GM12878 (cell line): ENCODE measurements around the gene DES. TPM values are rescaled to one million over a fixed set of nuclear protein-coding genes. Genes with fewer than 3 reads are reported as not detected.

ENCODE experiments used
- ATAC-seq: fragments of 200-7000 bp; cut with Tn5 transposase; 3 replicates; pipeline ENCODE4 v1.9.1; 2020; ENCODE audit warnings: mild to moderate bottlenecking, moderate library complexity
- BruUV-seq: library from RNA; stranded (reverse); fragments of 400-500 nt; replicated peaks from 2 replicates; lab custom pipeline; 2021; lab: Mats Ljungman, UMichigan
- CTCF ChIA-PET: fragments of 300-600 bp; sonication (Branson Sonifier 250); formaldehyde crosslinking; extraction: SDS; loops from one replicate; lab custom pipeline; 2021; ENCODE audit warnings: inconsistent platforms; lab: Yijun Ruan, JAX
- POLR2A ChIA-PET: fragments of 350-600 bp; formaldehyde crosslinking; extraction: SDS; loops from one replicate; lab custom pipeline; 2021; ENCODE audit warnings: inconsistent platforms; lab: Charles Lee
- RAD21 ChIA-PET: fragments of 300-600 bp; sonication (Branson Sonifier 250); formaldehyde crosslinking; loops from one replicate; lab custom pipeline; 2023; ENCODE audit warnings: antibody characterized with exemption; ENCODE audit not compliant: unreplicated experiment; lab: Charles Lee
- SMC1A ChIA-PET: fragments of 300-600 bp; sonication (Branson Sonifier 250); formaldehyde crosslinking; loops from one replicate; lab custom pipeline; 2023; ENCODE audit not compliant: unreplicated experiment, uncharacterized antibody; lab: Charles Lee
- DNase-seq: peaks from one replicate; pipeline ENCODE4 v3.0.0-alpha.2; 2011; ENCODE audit warnings: low read depth, low spot score
- FAIRE-seq: peaks from 3 replicates; lab custom pipeline; 2011; peaks lifted over from hg19 to GRCh38; lab: Jason Lieb, UNC
- H2AFZ ChIP-seq: 2 replicates; pipeline ENCODE4 v1.6.0; 2011; ENCODE audit warnings: low read depth, low read length, control low read depth; ENCODE audit not compliant: control insufficient read depth
- H3K27ac ChIP-seq: 2 replicates; pipeline ENCODE4 v1.5.1; 2011; ENCODE audit warnings: control low read depth; ENCODE audit not compliant: control insufficient read depth, insufficient read depth
- H3K27me3 ChIP-seq, 2 experiments: replicated peaks in 1 of 2; 2 replicates each; pipeline versions ENCODE4 v1.6.0 to v1.6.1; 2011; ENCODE audit warnings: low read length in 1 of 2; ENCODE audit not compliant: control insufficient read depth in 2 of 2, insufficient read depth in 2 of 2
- H3K36me3 ChIP-seq, 2 experiments: 2 replicates each; pipeline ENCODE4 v1.5.1; 2011; ENCODE audit warnings: low read length in 1 of 2; ENCODE audit not compliant: control insufficient read depth in 2 of 2, insufficient read depth in 2 of 2
- H3K4me1 ChIP-seq: 2 replicates; pipeline ENCODE4 v1.6.1; 2011; ENCODE audit warnings: mild to moderate bottlenecking, low read length, moderate library complexity, mixed read lengths; ENCODE audit not compliant: control insufficient read depth, insufficient read depth
- H3K4me2 ChIP-seq: 2 replicates; pipeline ENCODE4 v1.6.0; 2011; ENCODE audit warnings: control low read depth; ENCODE audit not compliant: control insufficient read depth, insufficient read depth
- H3K4me3 ChIP-seq: fragments of 200-600 bp; sonication (generic); 2 replicates; pipeline ENCODE4 v1.5.1; 2016
- H3K79me2 ChIP-seq: 2 replicates; pipeline ENCODE4 v1.6.0; 2011; ENCODE audit warnings: low read length; ENCODE audit not compliant: control insufficient read depth, insufficient read depth
- H3K9ac ChIP-seq: 2 replicates; pipeline ENCODE4 v1.8.0; 2011; ENCODE audit warnings: low read length, control low read depth, mixed read lengths; ENCODE audit not compliant: control insufficient read depth, insufficient read depth
- H3K9me3 ChIP-seq: replicated peaks from 3 replicates; pipeline ENCODE4 v1.5.1; 2011; ENCODE audit warnings: mild to moderate bottlenecking, low read length; ENCODE audit not compliant: control insufficient read depth, insufficient read depth
- H4K20me1 ChIP-seq: 2 replicates; pipeline ENCODE4 v1.6.0; 2011; ENCODE audit not compliant: control insufficient read depth, insufficient read depth
- E2F4 ChIP-seq: IDR thresholded peaks from 2 replicates; pipeline ENCODE4 v1.6.1; 2012; ENCODE audit warnings: low read depth, low read length, improper control_type of control experiment
- KLF5 ChIP-seq: fragments of 450-650 bp; IDR thresholded peaks from 2 replicates; pipeline ENCODE4 v1.6.1; 2014; ENCODE audit warnings: mild to moderate bottlenecking; ENCODE audit not compliant: partially characterized antibody
- MTA3 ChIP-seq: IDR thresholded peaks from 2 replicates; pipeline ENCODE4 v1.6.1; 2012; ENCODE audit warnings: low read length, inconsistent platforms, borderline replicate concordance
- POLR2A ChIP-seq: IDR thresholded peaks from 2 replicates; pipeline ENCODE4 v1.6.1; 2011; ENCODE audit warnings: low read depth, mild to moderate bottlenecking, low read length
- POU2F2 ChIP-seq: IDR thresholded peaks from 3 replicates; pipeline ENCODE4 v1.6.1; 2011; ENCODE audit warnings: low read depth, mild to moderate bottlenecking, low read length, borderline replicate concordance
- RAD21 ChIP-seq: IDR thresholded peaks from 2 replicates; pipeline ENCODE4 v1.6.1; 2011; ENCODE audit warnings: mild to moderate bottlenecking, low read depth, low read length, moderate library complexity; ENCODE audit not compliant: insufficient read depth
- SIN3A ChIP-seq: IDR thresholded peaks from 2 replicates; pipeline ENCODE4 v1.6.1; 2012; ENCODE audit warnings: low read depth, low read length, improper control_type of control experiment
- TCF12 ChIP-seq: IDR thresholded peaks from 2 replicates; pipeline ENCODE4 v1.6.1; 2011; ENCODE audit warnings: low read depth, mild to moderate bottlenecking, low read length
- WRNIP1 ChIP-seq: IDR thresholded peaks from 2 replicates; pipeline ENCODE4 v1.6.1; 2011; ENCODE audit warnings: low read depth, low read length, improper control_type of control experiment, borderline replicate concordance
- ZSCAN29 ChIP-seq: fragments of 450-650 bp; IDR thresholded peaks from 2 replicates; pipeline ENCODE4 v1.6.1; 2017; ENCODE audit warnings: mild to moderate bottlenecking, moderate library complexity
- WGBS: methylation state at CpG from one replicate; pipeline ENCODE4 v1.1.6; 2016; ENCODE audit warnings: low lambda C conversion rate; ENCODE audit not compliant: insufficient replicate concordance, insufficient coverage; ENCODE audit errors: missing lambda C conversion rate; 5-methylcytosine and 5-hydroxymethylcytosine counted together
- in situ Hi-C: fragments of 300-500 bp; cut with MboI; formaldehyde crosslinking; loops from 9 replicates; pipeline ENCODE4 v1.14.3; 2018; ENCODE audit warnings: mixed read lengths
- intact Hi-C: fragments of 100-400 bp; cut with micrococcal nuclease; formaldehyde crosslinking; loops from one replicate; pipeline ENCODE4 v1.14.2; 2022; ENCODE audit not compliant: unreplicated experiment
- polyA plus RNA-seq, 11 experiments: library from polyadenylated mRNA; depleted of rRNA in 4 of 11; unstranded in 6 of 11; stranded (reverse) in 5 of 11; fragments of >200 nt; fragmentation: Nextera tagmentation in 4 of 11; fragmentation: Illumina TruSeq in 1 of 11; extraction: Ambion mirVana in 4 of 11; extraction: Trizol in 1 of 11; gene quantifications; 1 replicate in 1 of 11; 2 replicates in 10 of 11; pipeline versions ENCODE4 v1.2.1 to v1.2.3, GENCODE V29; 2011 to 2016; ENCODE audit warnings: inconsistent platforms in 2 of 11, missing spikeins in 2 of 11, low read depth in 1 of 11
- total RNA-seq, 4 experiments: library from RNA; depleted of rRNA in 3 of 4; stranded (reverse); fragments of >200 nt in 3 of 4; fragmentation: Illumina TruSeq in 1 of 4; extraction: Trizol in 1 of 4; gene quantifications; 2 replicates each; pipeline versions ENCODE4 v1.2.1 to v1.2.3, GENCODE V29; 2013 to 2021
- TF ChIP-seq, protein P1 (sequence below): fragments of 450-650 bp; formaldehyde crosslinking; IDR thresholded peaks from 2 replicates; pipeline ENCODE4 v1.4.0; 2020; ENCODE audit warnings: mild to moderate bottlenecking, moderate library complexity
- TF ChIP-seq, protein P2 (sequence below): fragments of 450-650 bp; IDR thresholded peaks from 2 replicates; pipeline ENCODE4 v1.6.1; 2016; ENCODE audit warnings: mild to moderate bottlenecking
- TF ChIP-seq, protein P3 (sequence below): fragments of 450-650 bp; IDR thresholded peaks from 2 replicates; pipeline ENCODE4 v1.6.1; 2014; ENCODE audit warnings: mild to moderate bottlenecking

DES gene
- total and polyA plus RNA-seq, 10 of the 15 experiments (the other 5 are each of a cell fraction or from before 2014, with no cell fraction given) = 0.80 TPM; not detected in 9

GRCh38 chr2:219368690-219369191 lies 49.4 kb upstream of the DES start:
- RAD21 ChIA-PET = no interaction called here
- FAIRE-seq (peak; percentile 7), ATAC-seq (no peak), DNase-seq (no peak)
- no TSS peak for BruUV-seq
- Histone ChIP-seq H3K9me3 (no peaks in the 10 kb centered on the region), H3K36me3 (no peaks in the 10 kb centered on the region; a peak in 1 of 4 replicates), H3K9ac (no peak overlapping the region), H3K79me2 (no peaks in the 10 kb centered on the region), H3K4me2 (no peak overlapping the region), H2AFZ (no peak overlapping the region), H3K27ac (no peak overlapping the region), H3K27me3 (no peaks in the 10 kb centered on the region), H3K4me3 (no peak overlapping the region), H3K4me1 (no peaks in the 10 kb centered on the region), H4K20me1 (no peaks in the 10 kb centered on the region)
- SMC1A ChIA-PET = no interaction called here
- 98% methylated on average over 3 of the region's 3 CpGs for WGBS
- TF ChIP-seq WRNIP1 (no peak), POLR2A (no peak), E2F4 (no peak), ZSCAN29 (no peak), TCF12 (no peak), MTA3 (no peak), POU2F2 (no peak), KLF5 (no peak), SIN3A (no peak), RAD21 (no peak)
- TF ChIP-seq, protein P1, sequence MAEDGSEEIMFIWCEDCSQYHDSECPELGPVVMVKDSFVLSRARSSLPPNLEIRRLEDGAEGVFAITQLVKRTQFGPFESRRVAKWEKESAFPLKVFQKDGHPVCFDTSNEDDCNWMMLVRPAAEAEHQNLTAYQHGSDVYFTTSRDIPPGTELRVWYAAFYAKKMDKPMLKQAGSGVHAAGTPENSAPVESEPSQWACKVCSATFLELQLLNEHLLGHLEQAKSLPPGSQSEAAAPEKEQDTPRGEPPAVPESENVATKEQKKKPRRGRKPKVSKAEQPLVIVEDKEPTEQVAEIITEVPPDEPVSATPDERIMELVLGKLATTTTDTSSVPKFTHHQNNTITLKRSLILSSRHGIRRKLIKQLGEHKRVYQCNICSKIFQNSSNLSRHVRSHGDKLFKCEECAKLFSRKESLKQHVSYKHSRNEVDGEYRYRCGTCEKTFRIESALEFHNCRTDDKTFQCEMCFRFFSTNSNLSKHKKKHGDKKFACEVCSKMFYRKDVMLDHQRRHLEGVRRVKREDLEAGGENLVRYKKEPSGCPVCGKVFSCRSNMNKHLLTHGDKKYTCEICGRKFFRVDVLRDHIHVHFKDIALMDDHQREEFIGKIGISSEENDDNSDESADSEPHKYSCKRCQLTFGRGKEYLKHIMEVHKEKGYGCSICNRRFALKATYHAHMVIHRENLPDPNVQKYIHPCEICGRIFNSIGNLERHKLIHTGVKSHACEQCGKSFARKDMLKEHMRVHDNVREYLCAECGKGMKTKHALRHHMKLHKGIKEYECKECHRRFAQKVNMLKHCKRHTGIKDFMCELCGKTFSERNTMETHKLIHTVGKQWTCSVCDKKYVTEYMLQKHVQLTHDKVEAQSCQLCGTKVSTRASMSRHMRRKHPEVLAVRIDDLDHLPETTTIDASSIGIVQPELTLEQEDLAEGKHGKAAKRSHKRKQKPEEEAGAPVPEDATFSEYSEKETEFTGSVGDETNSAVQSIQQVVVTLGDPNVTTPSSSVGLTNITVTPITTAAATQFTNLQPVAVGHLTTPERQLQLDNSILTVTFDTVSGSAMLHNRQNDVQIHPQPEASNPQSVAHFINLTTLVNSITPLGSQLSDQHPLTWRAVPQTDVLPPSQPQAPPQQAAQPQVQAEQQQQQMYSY (CRISPR knock-in tag) = no peak
- TF ChIP-seq, protein P2, sequence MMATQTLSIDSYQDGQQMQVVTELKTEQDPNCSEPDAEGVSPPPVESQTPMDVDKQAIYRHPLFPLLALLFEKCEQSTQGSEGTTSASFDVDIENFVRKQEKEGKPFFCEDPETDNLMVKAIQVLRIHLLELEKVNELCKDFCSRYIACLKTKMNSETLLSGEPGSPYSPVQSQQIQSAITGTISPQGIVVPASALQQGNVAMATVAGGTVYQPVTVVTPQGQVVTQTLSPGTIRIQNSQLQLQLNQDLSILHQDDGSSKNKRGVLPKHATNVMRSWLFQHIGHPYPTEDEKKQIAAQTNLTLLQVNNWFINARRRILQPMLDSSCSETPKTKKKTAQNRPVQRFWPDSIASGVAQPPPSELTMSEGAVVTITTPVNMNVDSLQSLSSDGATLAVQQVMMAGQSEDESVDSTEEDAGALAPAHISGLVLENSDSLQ = no peak
- TF ChIP-seq, protein P3, sequence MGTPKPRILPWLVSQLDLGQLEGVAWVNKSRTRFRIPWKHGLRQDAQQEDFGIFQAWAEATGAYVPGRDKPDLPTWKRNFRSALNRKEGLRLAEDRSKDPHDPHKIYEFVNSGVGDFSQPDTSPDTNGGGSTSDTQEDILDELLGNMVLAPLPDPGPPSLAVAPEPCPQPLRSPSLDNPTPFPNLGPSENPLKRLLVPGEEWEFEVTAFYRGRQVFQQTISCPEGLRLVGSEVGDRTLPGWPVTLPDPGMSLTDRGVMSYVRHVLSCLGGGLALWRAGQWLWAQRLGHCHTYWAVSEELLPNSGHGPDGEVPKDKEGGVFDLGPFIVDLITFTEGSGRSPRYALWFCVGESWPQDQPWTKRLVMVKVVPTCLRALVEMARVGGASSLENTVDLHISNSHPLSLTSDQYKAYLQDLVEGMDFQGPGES = no peak
- CTCF ChIA-PET = interaction anchor here (0.6 to 0.7 kb wide), 3 partner anchors 17 to 273 kb away, joined by 3 to 4 read pairs (median 3); no protein-coding TSS in a partner anchor
- intact Hi-C loops (no loop called here), in situ Hi-C loops (no loop called here)
- POLR2A ChIA-PET = no interaction called here
